DND-41 (cell line): ENCODE results near the gene C19orf47.

Source experiments
- ATAC-seq: fragments of 200-7000 bp; cut with Tn5 transposase; 3 replicates; pipeline ENCODE4 v1.9.1; 2021; ENCODE audit warnings: low read depth; ENCODE audit not compliant: insufficient read depth
- DNase-seq: peaks from one replicate; pipeline ENCODE4 v3.0.0-alpha.2; 2020
- H2AFZ ChIP-seq: 2 replicates; pipeline ENCODE4 v1.6.0; 2012; ENCODE audit warnings: low read depth, low read length
- H3K27ac ChIP-seq: 2 replicates; pipeline ENCODE4 v1.5.1; 2012; ENCODE audit warnings: low read length, inconsistent platforms
- H3K27me3 ChIP-seq: fragments of 200-600 bp; sonication (generic); 2 replicates; pipeline ENCODE4 v1.6.0; 2012; ENCODE audit warnings: low read length, mild to moderate bottlenecking, inconsistent platforms; ENCODE audit not compliant: insufficient read depth, poor library complexity
- H3K36me3 ChIP-seq: 2 replicates; pipeline ENCODE4 v1.5.1; 2012; ENCODE audit warnings: low read length, inconsistent platforms; ENCODE audit not compliant: insufficient read depth
- H3K4me1 ChIP-seq: 2 replicates; pipeline ENCODE4 v1.5.1; 2012; ENCODE audit warnings: mild to moderate bottlenecking, low read length; ENCODE audit not compliant: insufficient read depth
- H3K4me2 ChIP-seq: 2 replicates; pipeline ENCODE4 v1.6.0; 2012; ENCODE audit warnings: mild to moderate bottlenecking, moderate library complexity, low read length, inconsistent platforms; ENCODE audit not compliant: insufficient read depth
- H3K4me3 ChIP-seq, 2 experiments: fragments of 200-600 bp in 1 of 2; shearing (Covaris generic) in 1 of 2; 2 replicates each; pipeline ENCODE4 v1.5.1; 2012 to 2016; ENCODE audit warnings: inconsistent platforms in 2 of 2, low read length in 2 of 2, mild to moderate bottlenecking in 2 of 2, low read depth in 1 of 2, moderate library complexity in 1 of 2
- H3K79me2 ChIP-seq: 2 replicates; pipeline ENCODE4 v1.6.0; 2012; ENCODE audit warnings: low read length, inconsistent platforms; ENCODE audit not compliant: insufficient read depth
- H3K9ac ChIP-seq: 2 replicates; pipeline ENCODE4 v1.6.0; 2012; ENCODE audit warnings: low read depth, mild to moderate bottlenecking, inconsistent platforms, low read length, moderate library complexity
- H3K9me3 ChIP-seq: 2 replicates; pipeline ENCODE4 v1.5.1; 2012; ENCODE audit warnings: low read length, moderate library complexity, mild to moderate bottlenecking, inconsistent platforms; ENCODE audit not compliant: insufficient read depth, severe bottlenecking
- H4K20me1 ChIP-seq: 2 replicates; pipeline ENCODE4 v1.6.0; 2012; ENCODE audit warnings: low read length; ENCODE audit not compliant: insufficient read depth
- CTCF ChIP-seq: IDR thresholded peaks from 2 replicates; pipeline ENCODE4 v1.5.1; 2012; ENCODE audit warnings: borderline replicate concordance, low read length, moderate library complexity, mild to moderate bottlenecking; ENCODE audit not compliant: poor library complexity, severe bottlenecking; ENCODE audit errors: extremely low read depth
- EZH2 ChIP-seq: IDR thresholded peaks from 3 replicates; pipeline ENCODE4 v1.6.1; 2012; ENCODE audit warnings: borderline replicate concordance, low read depth, mild to moderate bottlenecking, moderate library complexity, low read length, inconsistent platforms; ENCODE audit not compliant: severe bottlenecking

C19orf47 gene

GRCh38 chr19:40360020-40360707 lies 12.0 kb upstream of the C19orf47 start:
- no peaks in the 10 kb centered on the region for H3K79me2 ChIP-seq
- H3K4me2 ChIP-seq: no peak overlapping the region
- no peaks in the 10 kb centered on the region for H3K4me1 ChIP-seq
- no peak for TF ChIP-seq EZH2
- no peak for TF ChIP-seq CTCF
- no peak overlapping the region for H2AFZ ChIP-seq
- H3K27ac ChIP-seq: no peak overlapping the region
- DNase-seq (no peak), ATAC-seq (no peak)
- H3K36me3 ChIP-seq: no peaks in the 10 kb centered on the region
- H3K27me3 ChIP-seq: no peaks in the 10 kb centered on the region
- H3K4me3 ChIP-seq: no peak overlapping the region
- H3K9me3 ChIP-seq: no peaks in the 10 kb centered on the region
- no peaks in the 10 kb centered on the region for H4K20me1 ChIP-seq
- no peak overlapping the region for H3K9ac ChIP-seq

GRCh38 chr19:40358773-40359172 lies 10.6 kb upstream of the C19orf47 start:
- Histone ChIP-seq H4K20me1 (no peaks in the 10 kb centered on the region), H3K4me3 (no peak overlapping the region), H3K9ac (no peak overlapping the region), H3K27ac (no peak overlapping the region), H3K4me2 (no peak overlapping the region), H3K27me3 (no peaks in the 10 kb centered on the region), H3K79me2 (no peaks in the 10 kb centered on the region), H3K36me3 (no peaks in the 10 kb centered on the region), H2AFZ (no peak overlapping the region), H3K9me3 (no peaks in the 10 kb centered on the region), H3K4me1 (no peaks in the 10 kb centered on the region)
- TF ChIP-seq EZH2 (no peak), CTCF (no peak)
- DNase-seq (no peak), ATAC-seq (no peak)

GRCh38 chr19:40357640-40358039 lies 9.4 kb upstream of the C19orf47 start:
- no peaks in the 10 kb centered on the region for H3K4me1 ChIP-seq
- no peaks in the 10 kb centered on the region for H3K36me3 ChIP-seq
- no peak overlapping the region for H3K9ac ChIP-seq
- H3K4me3 ChIP-seq: no peak overlapping the region
- no peaks in the 10 kb centered on the region for H4K20me1 ChIP-seq
- ATAC-seq: no peak
- no peak overlapping the region for H3K27ac ChIP-seq
- no peak overlapping the region for H3K4me2 ChIP-seq
- TF ChIP-seq CTCF: no peak
- no peak for TF ChIP-seq EZH2
- no peak overlapping the region for H2AFZ ChIP-seq
- no peaks in the 10 kb centered on the region for H3K79me2 ChIP-seq
- no peak for DNase-seq
- no peaks in the 10 kb centered on the region for H3K27me3 ChIP-seq
- H3K9me3 ChIP-seq: no peaks in the 10 kb centered on the region
